M059J (cell line): ENCODE measurements around the gene AAMP. TPM values are rescaled to one million over a fixed set of nuclear protein-coding genes. Genes with fewer than 3 reads are reported as not detected.
A peak's percentile ranks its signal among the peaks of the same experiment; 100 is the strongest.
"Not testable (repeated sequence)": the region's sequence is repeated elsewhere in the genome, so short reads cannot be mapped to it uniquely, and the experiment has no call there.

Source experiments
- DNase-seq: peaks from one replicate; pipeline ENCODE4 v3.0.0-alpha.2; 2012; ENCODE audit warnings: low read depth
- total RNA-seq: library from RNA; depleted of rRNA; stranded (reverse); fragments of >200 nt; shearing (Covaris generic); gene quantifications from 2 replicates; pipeline ENCODE4 v1.2.3, GENCODE V29; 2014; rRNA removed

Gene AAMP
- total RNA-seq: 108 and 153 TPM in 2 replicates

- DNase-seq: peak; percentile 98
These were observed at the start of gene AAMP, which contains the start of gene PNKD for GRCh38 chr2:218269900-218270720. AAMP (minus strand) TSS chr2:218270137; CDS start chr2:218270086, 51 bp downstream. PNKD (plus strand) TSS chr2:218270519; CDS start chr2:218270536, 17 bp downstream.

- no peak for DNase-seq
These were observed 48.3 kb upstream of the AAMP start for GRCh38 chr2:218318241-218318640.

- no peak for DNase-seq
These were observed 47.9 kb upstream of the AAMP start for GRCh38 chr2:218317835-218318234.

- no peak for DNase-seq
These were observed 47.3 kb upstream of the AAMP start for GRCh38 chr2:218317303-218317630.

- DNase-seq: no peak
These were observed 45.5 kb upstream of the AAMP start for GRCh38 chr2:218315397-218315796.

GRCh38 chr2:218314764-218315163 lies 44.8 kb upstream of the AAMP start:
- DNase-seq: not testable (repeated sequence)

GRCh38 chr2:218313356-218313755 lies 43.4 kb upstream of the AAMP start:
- no peak for DNase-seq

- DNase-seq: no peak
These were observed 42.4 kb upstream of the AAMP start for GRCh38 chr2:218312267-218312756.

- not testable (repeated sequence) for DNase-seq
These were observed 41.8 kb upstream of the AAMP start for GRCh38 chr2:218311541-218312266.

- no peak for DNase-seq
These were observed 41.1 kb upstream of the AAMP start for GRCh38 chr2:218310853-218311540.

GRCh38 chr2:218307415-218308090 lies 37.6 kb upstream of the AAMP start:
- no peak for DNase-seq

GRCh38 chr2:218306184-218306920 lies 36.4 kb upstream of the AAMP start:
- no peak for DNase-seq

- no peak for DNase-seq
These were observed 35.4 kb upstream of the AAMP start for GRCh38 chr2:218305383-218305782.

GRCh38 chr2:218301176-218301819 lies 31.4 kb upstream of the AAMP start:
- DNase-seq: peak; percentile 76

- DNase-seq: no peak
These were observed 30.2 kb upstream of the AAMP start for GRCh38 chr2:218300141-218300540.

- DNase-seq: no peak
These were observed 28.5 kb upstream of the AAMP start for GRCh38 chr2:218298314-218298875.

GRCh38 chr2:218296847-218297246 lies 26.9 kb upstream of the AAMP start:
- no peak for DNase-seq

- DNase-seq: no peak
These were observed 26.3 kb upstream of the AAMP start for GRCh38 chr2:218296200-218296599.

GRCh38 chr2:218295029-218295428 lies 25.1 kb upstream of the AAMP start:
- DNase-seq: no peak

GRCh38 chr2:218294430-218295022 lies 24.6 kb upstream of the AAMP start:
- DNase-seq: no peak
